K562 (cell line): ENCODE data around the gene RHOV. TPM values are rescaled to one million over a fixed set of nuclear protein-coding genes. Genes with fewer than 3 reads are reported as not detected.

Experiments
- ATAC-seq: fragments of 200-7000 bp; cut with Tn5 transposase; 3 replicates; pipeline ENCODE4 v1.9.1; 2020; ENCODE audit warnings: moderate library complexity
- BruUV-seq: library from RNA; stranded (reverse); fragments of 400-500 nt; replicated peaks from 2 replicates; lab custom pipeline; 2021; lab: Mats Ljungman, UMichigan
- CTCF ChIA-PET: fragments of 300-600 bp; formaldehyde crosslinking; extraction: SDS; loops from one replicate; lab custom pipeline; 2021; ENCODE audit warnings: low intra/inter-chr PET ratio; lab: Yijun Ruan, JAX
- POLR2A ChIA-PET: fragments of 300-600, 350-650 bp; sonication (Branson Sonifier 250); formaldehyde crosslinking; extraction: SDS; loops from one replicate; lab custom pipeline; 2021; ENCODE audit warnings: antibody characterized with exemption, inconsistent platforms; lab: Yijun Ruan, JAX
- DNase-seq, 4 experiments: peaks; one replicate each; pipeline versions ENCODE4 v3.0.0 to v3.0.0-alpha.2; 2011 to 2018; ENCODE audit warnings: low spot score in 3 of 4, mixed read lengths in 3 of 4; ENCODE audit errors: extremely low read depth in 1 of 4
- FAIRE-seq: peaks from 2 replicates; lab custom pipeline; 2011; peaks lifted over from hg19 to GRCh38; lab: Jason Lieb, UNC
- H2AFZ ChIP-seq: 2 replicates; pipeline ENCODE4 v1.6.0; 2011; ENCODE audit warnings: low read depth, low read length, control low read depth, inconsistent platforms
- H3K27ac ChIP-seq: fragments of 200-600 bp; 3 replicates; pipeline ENCODE4 v1.8.0; 2011; ENCODE audit warnings: low read depth, mild to moderate bottlenecking, control low read depth, inconsistent platforms, low read length, moderate library complexity, mixed read lengths; ENCODE audit errors: extremely low read depth
- H3K27me3 ChIP-seq, 2 experiments: fragments of 300-600 bp in 1 of 2; 2 replicates in 1 of 2; 3 replicates in 1 of 2; pipeline versions ENCODE4 v1.6.0 to v1.8.0; 2011; ENCODE audit warnings: inconsistent platforms in 2 of 2, low read length in 2 of 2, mild to moderate bottlenecking in 1 of 2, mixed read lengths in 1 of 2, moderate library complexity in 1 of 2; ENCODE audit not compliant: control insufficient read depth in 2 of 2, insufficient read depth in 2 of 2
- H3K36me3 ChIP-seq: fragments of 300-600 bp; 3 replicates; pipeline ENCODE4 v1.8.0; 2011; ENCODE audit warnings: mild to moderate bottlenecking, low read length, inconsistent platforms; ENCODE audit not compliant: control insufficient read depth, insufficient read depth
- H3K4me1 ChIP-seq, 2 experiments: fragments of 200-600 bp in 1 of 2; replicated peaks in 1 of 2; 2 replicates in 1 of 2; 3 replicates in 1 of 2; pipeline versions ENCODE4 v1.5.1 to v1.8.0; 2011; ENCODE audit warnings: inconsistent platforms in 2 of 2, low read length in 2 of 2, mild to moderate bottlenecking in 1 of 2, mixed read lengths in 1 of 2, moderate library complexity in 1 of 2; ENCODE audit not compliant: control insufficient read depth in 2 of 2, insufficient read depth in 2 of 2
- H3K4me2 ChIP-seq: 2 replicates; pipeline ENCODE4 v1.6.1; 2011; ENCODE audit warnings: low read length, control low read depth, inconsistent platforms, mixed read lengths; ENCODE audit not compliant: insufficient read depth
- H3K4me3 ChIP-seq: fragments of 200-600 bp; sonication (generic), shearing (Covaris generic); 2 replicates; pipeline ENCODE4 v1.5.1; 2016; ENCODE audit warnings: control low read depth, inconsistent platforms
- H3K79me2 ChIP-seq: fragments of 200-600 bp; 3 replicates; pipeline ENCODE4 v1.8.0; 2011; ENCODE audit warnings: low read length, inconsistent platforms; ENCODE audit not compliant: control insufficient read depth, insufficient read depth
- H3K9ac ChIP-seq, 2 experiments: 2 replicates each; pipeline versions ENCODE4 v1.6.0 to v1.6.1; 2011; ENCODE audit warnings: low read depth in 2 of 2, low read length in 2 of 2, control low read depth in 1 of 2, inconsistent platforms in 1 of 2, mild to moderate bottlenecking in 1 of 2, mixed read lengths in 1 of 2; ENCODE audit not compliant: insufficient read depth in 1 of 2
- H3K9me1 ChIP-seq: one replicate; pipeline ENCODE4 v1.6.0; 2011; ENCODE audit warnings: inconsistent platforms, mild to moderate bottlenecking, low read length, moderate library complexity; ENCODE audit not compliant: control insufficient read depth, insufficient read depth
- H3K9me3 ChIP-seq: replicated peaks from 2 replicates; pipeline ENCODE4 v1.5.1; 2011; ENCODE audit warnings: low read depth, low read length, inconsistent platforms; ENCODE audit not compliant: control insufficient read depth, insufficient read depth
- H4K20me1 ChIP-seq: replicated peaks from 2 replicates; pipeline ENCODE4 v1.6.1; 2011; ENCODE audit warnings: low read length, inconsistent platforms, mixed read lengths; ENCODE audit not compliant: control insufficient read depth, insufficient read depth
- CBX5 ChIP-seq: IDR thresholded peaks from 2 replicates; pipeline ENCODE4 v1.6.1; 2014; ENCODE audit warnings: low read depth, borderline replicate concordance
- CBX8 ChIP-seq: fragments of 200-600 bp; sonication (generic); IDR thresholded peaks from 2 replicates; pipeline ENCODE4 v1.6.1; 2012; ENCODE audit warnings: borderline replicate concordance, mixed run types, low read depth, mild to moderate bottlenecking, moderate library complexity, mixed read lengths, low read length, control low read depth, inconsistent platforms; ENCODE audit not compliant: poor library complexity, severe bottlenecking; ENCODE audit errors: extremely low read depth
- FOXP1 ChIP-seq: sonication (generic); formaldehyde crosslinking; IDR thresholded peaks from 2 replicates; pipeline ENCODE4 v1.8.0; 2022; ENCODE audit warnings: mild to moderate bottlenecking, missing genetic modification reagents
- GABPB2 ChIP-seq: fragments of 250-450 bp; sonication (Bioruptor Pico); conservative IDR thresholded peaks from 2 replicates; pipeline ENCODE4 v1.5.1; 2021; ENCODE audit warnings: mild to moderate bottlenecking
- HDGF ChIP-seq: fragments of 450-650 bp; IDR thresholded peaks from 2 replicates; pipeline ENCODE4 v1.6.1; 2016
- JUN ChIP-seq, 2 experiments: sonication (generic) in 1 of 2; formaldehyde crosslinking in 1 of 2; IDR thresholded peaks; 2 replicates each; pipeline versions ENCODE4 v1.6.1 to v1.8.0; 2012 to 2022; ENCODE audit warnings: borderline replicate concordance in 2 of 2, mild to moderate bottlenecking in 2 of 2, improper control_type of control experiment in 1 of 2, low read depth in 1 of 2, low read length in 1 of 2, missing genetic modification reagents in 1 of 2
- NFE2 ChIP-seq: IDR thresholded peaks from 2 replicates; pipeline ENCODE4 v1.6.1; 2014; ENCODE audit warnings: antibody characterized with exemption, low read depth
- NFIC ChIP-seq: fragments of 450-650 bp; IDR thresholded peaks from 2 replicates; pipeline ENCODE4 v1.6.1; 2017; ENCODE audit warnings: mild to moderate bottlenecking, inconsistent platforms
- ZBTB17 ChIP-seq: fragments of 450-650 bp; formaldehyde crosslinking; IDR thresholded peaks from 2 replicates; pipeline ENCODE4 v1.4.0; 2020; ENCODE audit warnings: mild to moderate bottlenecking
- WGBS: fragments of 100-300 bp; shearing (Covaris generic); methylation state at CpG from one replicate; pipeline ENCODE4 v1.1.6; 2016; ENCODE audit warnings: low coverage, mixed read lengths; ENCODE audit not compliant: insufficient coverage; ENCODE audit errors: missing lambda C conversion rate; 5-methylcytosine and 5-hydroxymethylcytosine counted together
- in situ Hi-C: fragments of 300-500 bp; cut with MboI; formaldehyde crosslinking; loops from 4 replicates; pipeline ENCODE4 v1.15.0; 2018; ENCODE audit warnings: inconsistent platforms, mixed read lengths
- intact Hi-C: fragments of 100-400 bp; cut with micrococcal nuclease; formaldehyde crosslinking; loops from 2 replicates; pipeline ENCODE4 v1.14.2; 2022
- polyA plus RNA-seq, 8 experiments: library from polyadenylated mRNA; depleted of rRNA in 4 of 8; stranded (reverse) in 5 of 8; unstranded in 3 of 8; fragments of >200 nt; fragmentation: Nextera tagmentation in 2 of 8; fragmentation: Illumina TruSeq in 1 of 8; extraction: Ambion mirVana in 2 of 8; extraction: Trizol in 1 of 8; gene quantifications; 2 replicates each; pipeline versions ENCODE4 v1.2.1 to v1.2.3, GENCODE V29; 2011 to 2014; ENCODE audit warnings: inconsistent platforms in 1 of 8, missing spikeins in 1 of 8
- total RNA-seq, 7 experiments: library from RNA; depleted of rRNA in 6 of 7; stranded (reverse); fragments of >200 nt in 6 of 7; fragmentation: Illumina TruSeq in 2 of 7; extraction: Trizol in 2 of 7; gene quantifications; 2 replicates each; pipeline versions ENCODE4 v1.2.1 to v1.2.3, GENCODE V29; 2011 to 2021; ENCODE audit warnings: low replicate concordance in 1 of 7
- TF ChIP-seq, protein P1 (sequence below): IDR thresholded peaks from 2 replicates; pipeline ENCODE4 v1.6.1; 2014; ENCODE audit warnings: antibody characterized with exemption
- TF ChIP-seq, protein P2 (sequence below): fragments of 250-450 bp; sonication (Bioruptor Pico); IDR thresholded peaks from 2 replicates; pipeline ENCODE4 v1.5.1; 2021; ENCODE audit warnings: mild to moderate bottlenecking
- TF ChIP-seq, protein P3 (sequence below), 2 experiments: fragments of 450-650 bp; formaldehyde crosslinking in 1 of 2; IDR thresholded peaks; 2 replicates each; pipeline versions ENCODE4 v1.4.0 to v1.6.1; 2014 to 2020; ENCODE audit warnings: mild to moderate bottlenecking in 2 of 2, borderline replicate concordance in 1 of 2, low read depth in 1 of 2

RHOV gene
- total and polyA plus RNA-seq, 9 of the 15 experiments (the other 6 are each of a cell fraction or from before 2014, with no cell fraction given) = 0.08 to 2.0 (median 1.1) TPM

DNA sequence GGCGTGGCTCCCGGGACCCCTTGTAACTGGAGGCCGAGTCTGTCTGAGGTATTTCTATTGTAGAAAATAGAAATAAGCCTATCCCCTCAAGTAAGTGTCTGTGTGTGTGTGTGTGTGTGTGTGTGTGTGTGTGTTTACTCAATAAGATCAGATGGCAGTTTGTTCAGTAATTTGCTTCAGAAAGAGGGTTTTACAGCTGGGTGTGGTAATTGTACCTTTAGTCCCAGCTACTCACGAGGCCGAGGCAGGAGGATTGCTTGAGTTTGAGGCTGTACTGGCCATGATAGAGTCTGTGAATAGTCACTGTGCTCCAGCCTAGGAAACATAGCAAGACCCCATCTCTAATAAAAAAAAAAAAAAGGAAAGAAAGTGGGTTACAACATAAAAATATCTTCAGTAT lies 21.5 kb downstream of the RHOV start:
- FAIRE-seq = no peak
- no peaks in the 10 kb centered on the region for H3K36me3 ChIP-seq
- no TSS peak for BruUV-seq
- intact Hi-C loops = loop anchor here (10.0 kb wide), 1 partner anchor 178 kb away; no protein-coding TSS in a partner anchor
- 77% methylated on average over 5 of the region's 5 CpGs for WGBS
- no peak overlapping the region for H3K9ac ChIP-seq
- CTCF ChIA-PET = no interaction called here
- no peaks in the 10 kb centered on the region; a peak in 1 of 5 replicates for H3K27me3 ChIP-seq
- no peak overlapping the region for H3K4me2 ChIP-seq
- H3K4me1 ChIP-seq = peaks cover 12 to 21% of the 10 kb centered on the region in 2 experiments
- no peaks in the 10 kb centered on the region for H3K9me1 ChIP-seq
- no peaks in the 10 kb centered on the region for H4K20me1 ChIP-seq
- in situ Hi-C loops = no loop called here
- no peak for ATAC-seq
- no peak overlapping the region for H3K27ac ChIP-seq
- DNase-seq = no peak
- H3K9me3 ChIP-seq = no peaks in the 10 kb centered on the region
- H3K79me2 ChIP-seq = no peaks in the 10 kb centered on the region
- H3K4me3 ChIP-seq = no peak overlapping the region
- no peak overlapping the region for H2AFZ ChIP-seq
- POLR2A ChIA-PET = no interaction called here
- TF ChIP-seq HDGF = no peak
- TF ChIP-seq JUN (IDR thresholded peaks at IDR 0.05; ENCODE audit: borderline replicate concordance, low read depth, low read length) = no peak
- TF ChIP-seq JUN (CRISPR knock-in tag; IDR thresholded peaks at IDR 0.05; ENCODE audit: borderline replicate concordance) = no peak
- no peak for TF ChIP-seq CBX5
- TF ChIP-seq, protein P1, sequence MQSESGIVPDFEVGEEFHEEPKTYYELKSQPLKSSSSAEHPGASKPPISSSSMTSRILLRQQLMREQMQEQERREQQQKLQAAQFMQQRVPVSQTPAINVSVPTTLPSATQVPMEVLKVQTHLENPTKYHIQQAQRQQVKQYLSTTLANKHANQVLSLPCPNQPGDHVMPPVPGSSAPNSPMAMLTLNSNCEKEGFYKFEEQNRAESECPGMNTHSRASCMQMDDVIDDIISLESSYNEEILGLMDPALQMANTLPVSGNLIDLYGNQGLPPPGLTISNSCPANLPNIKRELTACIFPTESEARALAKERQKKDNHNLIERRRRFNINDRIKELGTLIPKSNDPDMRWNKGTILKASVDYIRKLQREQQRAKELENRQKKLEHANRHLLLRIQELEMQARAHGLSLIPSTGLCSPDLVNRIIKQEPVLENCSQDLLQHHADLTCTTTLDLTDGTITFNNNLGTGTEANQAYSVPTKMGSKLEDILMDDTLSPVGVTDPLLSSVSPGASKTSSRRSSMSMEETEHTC = no peak
- TF ChIP-seq, protein P2, sequence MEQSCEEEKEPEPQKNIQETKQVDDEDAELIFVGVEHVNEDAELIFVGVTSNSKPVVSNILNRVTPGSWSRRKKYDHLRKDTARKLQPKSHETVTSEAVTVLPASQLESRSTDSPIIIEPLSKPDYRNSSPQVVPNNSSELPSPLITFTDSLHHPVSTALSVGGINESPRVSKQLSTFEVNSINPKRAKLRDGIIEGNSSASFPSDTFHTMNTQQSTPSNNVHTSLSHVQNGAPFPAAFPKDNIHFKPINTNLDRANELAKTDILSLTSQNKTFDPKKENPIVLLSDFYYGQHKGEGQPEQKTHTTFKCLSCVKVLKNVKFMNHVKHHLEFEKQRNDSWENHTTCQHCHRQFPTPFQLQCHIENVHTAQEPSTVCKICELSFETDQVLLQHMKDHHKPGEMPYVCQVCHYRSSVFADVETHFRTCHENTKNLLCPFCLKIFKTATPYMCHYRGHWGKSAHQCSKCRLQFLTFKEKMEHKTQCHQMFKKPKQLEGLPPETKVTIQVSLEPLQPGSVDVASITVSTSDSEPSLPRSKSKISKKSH (CRISPR knock-in tag) = no peak
- no peak for TF ChIP-seq FOXP1 (CRISPR knock-in tag)
- TF ChIP-seq GABPB2 = no peak
- TF ChIP-seq CBX8 = no peak
- no peak for TF ChIP-seq ZBTB17 (CRISPR knock-in tag)
- TF ChIP-seq NFIC = no peak
- TF ChIP-seq NFE2 = no peak
- TF ChIP-seq, protein P3, sequence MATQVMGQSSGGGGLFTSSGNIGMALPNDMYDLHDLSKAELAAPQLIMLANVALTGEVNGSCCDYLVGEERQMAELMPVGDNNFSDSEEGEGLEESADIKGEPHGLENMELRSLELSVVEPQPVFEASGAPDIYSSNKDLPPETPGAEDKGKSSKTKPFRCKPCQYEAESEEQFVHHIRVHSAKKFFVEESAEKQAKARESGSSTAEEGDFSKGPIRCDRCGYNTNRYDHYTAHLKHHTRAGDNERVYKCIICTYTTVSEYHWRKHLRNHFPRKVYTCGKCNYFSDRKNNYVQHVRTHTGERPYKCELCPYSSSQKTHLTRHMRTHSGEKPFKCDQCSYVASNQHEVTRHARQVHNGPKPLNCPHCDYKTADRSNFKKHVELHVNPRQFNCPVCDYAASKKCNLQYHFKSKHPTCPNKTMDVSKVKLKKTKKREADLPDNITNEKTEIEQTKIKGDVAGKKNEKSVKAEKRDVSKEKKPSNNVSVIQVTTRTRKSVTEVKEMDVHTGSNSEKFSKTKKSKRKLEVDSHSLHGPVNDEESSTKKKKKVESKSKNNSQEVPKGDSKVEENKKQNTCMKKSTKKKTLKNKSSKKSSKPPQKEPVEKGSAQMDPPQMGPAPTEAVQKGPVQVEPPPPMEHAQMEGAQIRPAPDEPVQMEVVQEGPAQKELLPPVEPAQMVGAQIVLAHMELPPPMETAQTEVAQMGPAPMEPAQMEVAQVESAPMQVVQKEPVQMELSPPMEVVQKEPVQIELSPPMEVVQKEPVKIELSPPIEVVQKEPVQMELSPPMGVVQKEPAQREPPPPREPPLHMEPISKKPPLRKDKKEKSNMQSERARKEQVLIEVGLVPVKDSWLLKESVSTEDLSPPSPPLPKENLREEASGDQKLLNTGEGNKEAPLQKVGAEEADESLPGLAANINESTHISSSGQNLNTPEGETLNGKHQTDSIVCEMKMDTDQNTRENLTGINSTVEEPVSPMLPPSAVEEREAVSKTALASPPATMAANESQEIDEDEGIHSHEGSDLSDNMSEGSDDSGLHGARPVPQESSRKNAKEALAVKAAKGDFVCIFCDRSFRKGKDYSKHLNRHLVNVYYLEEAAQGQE (IDR thresholded peaks at IDR 0.05; ENCODE audit: borderline replicate concordance) = no peak
- TF ChIP-seq, protein P3 (CRISPR knock-in tag; IDR thresholded peaks at IDR 0.05; ENCODE audit: low read depth) = no peak
